ENCODE data around the gene FXYD7.

The FXYD7 gene

DNA sequence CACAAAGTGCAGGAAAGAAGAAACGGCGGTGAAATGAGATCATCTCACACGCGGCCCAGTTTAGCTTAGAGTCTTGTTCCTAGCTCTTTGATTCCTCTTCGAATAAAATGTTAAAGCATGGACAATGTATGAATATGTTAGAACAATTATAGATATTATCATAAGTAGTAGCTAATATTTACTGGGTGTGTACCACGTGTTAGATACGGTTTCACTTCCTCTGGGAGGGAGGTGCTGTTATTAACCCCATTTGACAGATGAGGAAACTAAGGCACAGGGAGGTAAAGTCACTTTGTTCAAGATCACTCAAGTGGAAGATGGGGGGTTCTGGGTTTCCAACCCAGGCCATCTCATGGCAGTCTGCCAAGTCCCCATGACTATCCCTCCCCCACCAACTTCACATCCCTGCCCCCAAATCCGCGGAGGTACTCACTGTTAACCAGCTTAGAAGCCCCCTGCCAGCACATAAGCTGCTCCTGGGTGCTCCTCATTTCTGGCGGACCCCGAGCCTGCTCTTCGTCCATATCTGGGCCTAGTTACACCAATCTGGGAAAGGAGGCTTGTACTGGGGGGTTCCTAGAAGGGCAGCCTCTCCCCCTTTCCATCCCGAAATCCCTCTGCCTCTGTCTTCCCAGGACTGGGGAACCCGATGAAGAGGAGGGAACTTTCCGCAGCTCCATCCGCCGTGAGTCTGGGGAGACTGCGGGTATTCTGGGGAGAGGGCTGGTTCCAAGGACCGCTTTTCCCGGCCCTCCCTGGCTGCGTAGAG lies 1.0 kb upstream of the FXYD7 start:
- peaks cover 4% of the 10 kb centered on the region for H3K4me1 ChIP-seq
- H3K9me3 ChIP-seq (ENCODE audit: control insufficient read depth, low read length), result no peaks in the 10 kb centered on the region
- H3K36me3 ChIP-seq (ENCODE audit: control insufficient read depth, insufficient read depth, low read length), result no peaks in the 10 kb centered on the region
- H3K27ac ChIP-seq, result no peak overlapping the region
- TF ChIP-seq, protein P1, sequence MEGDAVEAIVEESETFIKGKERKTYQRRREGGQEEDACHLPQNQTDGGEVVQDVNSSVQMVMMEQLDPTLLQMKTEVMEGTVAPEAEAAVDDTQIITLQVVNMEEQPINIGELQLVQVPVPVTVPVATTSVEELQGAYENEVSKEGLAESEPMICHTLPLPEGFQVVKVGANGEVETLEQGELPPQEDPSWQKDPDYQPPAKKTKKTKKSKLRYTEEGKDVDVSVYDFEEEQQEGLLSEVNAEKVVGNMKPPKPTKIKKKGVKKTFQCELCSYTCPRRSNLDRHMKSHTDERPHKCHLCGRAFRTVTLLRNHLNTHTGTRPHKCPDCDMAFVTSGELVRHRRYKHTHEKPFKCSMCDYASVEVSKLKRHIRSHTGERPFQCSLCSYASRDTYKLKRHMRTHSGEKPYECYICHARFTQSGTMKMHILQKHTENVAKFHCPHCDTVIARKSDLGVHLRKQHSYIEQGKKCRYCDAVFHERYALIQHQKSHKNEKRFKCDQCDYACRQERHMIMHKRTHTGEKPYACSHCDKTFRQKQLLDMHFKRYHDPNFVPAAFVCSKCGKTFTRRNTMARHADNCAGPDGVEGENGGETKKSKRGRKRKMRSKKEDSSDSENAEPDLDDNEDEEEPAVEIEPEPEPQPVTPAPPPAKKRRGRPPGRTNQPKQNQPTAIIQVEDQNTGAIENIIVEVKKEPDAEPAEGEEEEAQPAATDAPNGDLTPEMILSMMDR (IDR thresholded peaks at IDR 0.05), result no peak
- H3K4me2 ChIP-seq (ENCODE audit: low read length), result no peak overlapping the region
- H3K27me3 ChIP-seq (ENCODE audit: control insufficient read depth, insufficient read depth, low read length), result peaks cover 12% of the 10 kb centered on the region
- H2AFZ ChIP-seq, result no peak overlapping the region
- H3K9ac ChIP-seq, result no peak overlapping the region
- H3K79me2 ChIP-seq, result no peaks in the 10 kb centered on the region
- H3K4me3 ChIP-seq (ENCODE audit: low read depth, low read length), result no peak overlapping the region

DNA sequence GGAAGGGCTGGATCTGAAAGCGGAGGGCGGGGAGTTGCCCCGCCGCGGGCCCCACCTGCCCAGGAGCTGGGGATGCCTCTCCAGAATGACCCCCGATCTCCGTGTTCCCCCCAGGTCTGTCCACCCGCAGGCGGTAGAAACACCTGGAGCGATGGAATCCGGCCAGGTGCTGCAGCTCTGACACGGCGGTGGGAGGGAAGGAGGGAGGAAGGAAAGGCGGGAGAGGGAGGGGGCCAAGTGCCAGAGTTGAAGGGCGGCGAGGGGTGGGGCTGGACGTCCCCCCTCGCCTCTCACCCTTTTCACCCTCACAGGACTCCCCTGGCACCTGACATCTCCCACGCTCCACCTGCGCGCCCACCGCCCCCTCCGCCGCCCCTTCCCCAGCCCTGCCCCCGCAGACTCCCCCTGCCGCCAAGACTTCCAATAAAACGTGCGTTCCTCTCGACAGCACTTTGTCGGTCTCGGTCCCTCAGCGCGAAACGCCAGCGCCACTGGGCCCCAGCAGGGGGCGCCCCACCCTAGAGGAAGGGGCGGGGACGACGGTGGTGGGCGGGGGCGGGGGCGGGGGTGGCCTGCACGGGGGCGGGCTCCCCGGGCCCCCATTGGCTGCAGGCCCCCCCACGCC lies 337 bp upstream of the FXYD7 start:
- no peak overlapping the region for H2AFZ ChIP-seq
- H3K27ac ChIP-seq, result no peak overlapping the region
- TF ChIP-seq, protein P1 (IDR thresholded peaks at IDR 0.05), result no peak
- no peak overlapping the region for H3K4me2 ChIP-seq (ENCODE audit: low read length)
- no peak overlapping the region for H3K4me3 ChIP-seq (ENCODE audit: low read depth, low read length)
- no peaks in the 10 kb centered on the region for H3K79me2 ChIP-seq
- no peaks in the 10 kb centered on the region for H3K9me3 ChIP-seq (ENCODE audit: control insufficient read depth, low read length)
- no peak overlapping the region for H3K9ac ChIP-seq
- H3K36me3 ChIP-seq (ENCODE audit: control insufficient read depth, insufficient read depth, low read length), result no peaks in the 10 kb centered on the region
- peaks cover 4% of the 10 kb centered on the region for H3K4me1 ChIP-seq
- peaks cover 12% of the 10 kb centered on the region for H3K27me3 ChIP-seq (ENCODE audit: control insufficient read depth, insufficient read depth, low read length)

DNA sequence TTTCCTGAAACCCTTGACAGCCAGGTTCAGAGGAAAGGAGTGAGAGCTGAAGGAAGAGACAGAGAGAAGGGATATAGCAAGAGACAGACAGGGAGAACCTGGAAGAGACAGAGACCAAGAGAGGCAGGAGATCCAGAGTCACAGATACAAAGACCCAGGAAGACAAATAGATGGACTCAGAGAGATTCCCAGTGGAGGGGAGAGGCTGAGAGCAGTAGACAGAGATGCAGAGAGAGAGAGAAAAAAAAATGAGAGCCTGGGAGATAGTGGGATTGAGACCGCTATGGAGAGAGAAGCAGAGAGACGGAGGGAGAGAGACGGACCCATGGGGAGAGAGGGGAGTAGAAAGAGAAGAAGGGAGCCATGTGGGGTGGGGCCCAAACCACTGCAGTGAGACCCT lies 763 bp downstream of the FXYD7 start:
- H3K4me1 ChIP-seq, result peaks cover 4% of the 10 kb centered on the region
- no peak overlapping the region for H3K9ac ChIP-seq
- H3K79me2 ChIP-seq, result no peaks in the 10 kb centered on the region
- no peak overlapping the region for H3K27ac ChIP-seq
- no peak overlapping the region for H2AFZ ChIP-seq
- H3K9me3 ChIP-seq (ENCODE audit: control insufficient read depth, low read length), result no peaks in the 10 kb centered on the region
- no peak overlapping the region for H3K4me3 ChIP-seq (ENCODE audit: low read depth, low read length)
- no peaks in the 10 kb centered on the region for H3K36me3 ChIP-seq (ENCODE audit: control insufficient read depth, insufficient read depth, low read length)
- H3K4me2 ChIP-seq (ENCODE audit: low read length), result no peak overlapping the region
- TF ChIP-seq, protein P1 (IDR thresholded peaks at IDR 0.05), result no peak
- H3K27me3 ChIP-seq (ENCODE audit: control insufficient read depth, insufficient read depth, low read length), result peaks cover 12% of the 10 kb centered on the region

DNA sequence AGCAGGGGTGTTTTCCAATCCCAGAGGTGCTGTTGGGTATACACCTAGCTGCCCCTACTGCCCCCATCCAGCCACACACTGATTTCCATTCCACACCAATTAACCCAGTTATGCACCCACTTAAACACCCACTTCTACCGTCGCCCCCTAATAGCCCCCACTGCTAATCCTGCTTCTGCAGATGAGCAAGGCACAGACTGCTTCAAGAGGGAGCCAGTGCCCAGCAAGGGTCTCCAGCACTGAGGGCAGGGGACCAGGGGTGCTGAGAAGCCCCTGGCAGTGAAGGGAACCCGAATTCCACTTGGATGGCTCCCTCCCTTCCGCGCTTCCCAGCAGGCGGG lies 1.2 kb downstream of the FXYD7 start:
- H3K9ac ChIP-seq, result no peak overlapping the region
- H3K9me3 ChIP-seq (ENCODE audit: control insufficient read depth, low read length), result no peaks in the 10 kb centered on the region
- H3K27ac ChIP-seq, result no peak overlapping the region

More for the DNA sequence above, 1.2 kb downstream of the FXYD7 start:
- Histone ChIP-seq H3K4me1 (peaks cover 4% of the 10 kb centered on the region), H3K79me2 (no peaks in the 10 kb centered on the region), H3K36me3 (ENCODE audit: control insufficient read depth, insufficient read depth, low read length) (no peaks in the 10 kb centered on the region), H3K4me2 (ENCODE audit: low read length) (no peak overlapping the region), H3K27me3 (ENCODE audit: control insufficient read depth, insufficient read depth, low read length) (peaks cover 12% of the 10 kb centered on the region), H2AFZ (no peak overlapping the region), H3K4me3 (ENCODE audit: low read depth, low read length) (no peak overlapping the region)
- TF ChIP-seq, protein P1 (IDR thresholded peaks at IDR 0.05), result no peak

All from parathyroid adenoma (tissue), 2 donors.